HepG2 (cell line): Measurements from ENCODE around the gene UBE4A.
"Not testable (repeated sequence)": the region's sequence is repeated elsewhere in the genome, so short reads cannot be mapped to it uniquely, and the experiment has no call there.

Experiments
- CTCF ChIP-seq: sonication (generic); formaldehyde crosslinking; IDR thresholded peaks from 2 replicates; pipeline ENCODE4 v1.5.0; 2020; ENCODE audit warnings: mild to moderate bottlenecking, missing genetic modification reagents, moderate library complexity
- FOXA1 ChIP-seq, 2 experiments: fragments of 450-650 bp in 1 of 2; sonication (generic) in 1 of 2; formaldehyde crosslinking in 1 of 2; IDR thresholded peaks; 2 replicates each; pipeline versions ENCODE4 v1.4.0 to v1.6.1; 2016 to 2020; ENCODE audit warnings: missing genetic modification reagents in 1 of 2
- TF ChIP-seq, protein P1 (sequence below): sonication (generic); formaldehyde crosslinking; IDR thresholded peaks from 2 replicates; pipeline ENCODE4 v1.8.1; 2023; ENCODE audit warnings: mild to moderate bottlenecking, moderate library complexity, missing genetic modification reagents

DNA sequence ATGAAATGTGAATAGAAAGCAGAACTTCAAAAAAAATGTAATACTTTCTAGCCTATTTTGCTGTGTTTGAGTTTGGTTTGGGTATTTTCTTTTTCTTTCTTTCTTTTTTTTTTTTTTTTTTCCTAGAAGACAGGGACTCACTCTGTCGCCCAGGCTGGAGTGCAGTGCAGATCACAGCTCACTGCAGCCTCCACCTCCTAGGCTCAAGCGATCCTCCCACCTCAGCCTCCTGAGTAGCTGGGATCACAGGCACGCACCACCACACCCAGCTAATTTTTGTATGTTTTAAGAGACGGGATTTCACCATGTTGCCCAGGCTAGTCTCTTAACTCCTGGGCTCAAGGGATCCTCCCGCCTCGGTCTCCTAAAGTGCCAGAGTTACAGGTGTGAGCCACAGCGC is 43.2 kb downstream of the UBE4A start:
- not testable (repeated sequence) for TF ChIP-seq FOXA1 (IDR thresholded peaks at IDR 0.05); FOXA1 (CRISPR knock-in tag; IDR thresholded peaks at IDR 0.05); CTCF (CRISPR knock-in tag)
- TF ChIP-seq, protein P1, sequence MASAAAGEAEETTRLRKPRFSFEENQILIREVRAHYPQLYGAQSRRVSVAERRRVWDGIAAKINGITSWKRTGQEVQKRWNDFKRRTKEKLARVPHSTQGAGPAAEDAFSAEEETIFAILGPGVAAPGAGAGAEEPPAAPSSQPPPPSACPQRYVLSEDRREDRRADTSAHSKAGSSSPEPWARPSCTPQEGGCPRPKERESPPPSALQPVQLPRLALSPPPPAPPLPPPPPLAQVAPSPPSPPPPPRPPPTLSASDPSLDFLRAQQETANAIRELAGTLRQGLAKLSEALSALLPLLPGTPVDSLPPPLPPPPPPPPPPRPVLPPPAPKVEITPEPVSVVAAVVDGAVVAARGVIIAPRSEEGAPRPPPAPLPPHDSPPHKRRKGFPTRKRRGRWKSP (CRISPR knock-in tag), result not testable (repeated sequence)
